Stimulated activated CD8-positive, alpha-beta memory T cell treated with anti-CD3 and anti-CD28 coated beads, Interleukin-7, amount 100 ng/mL, for 48 hours (primary cell): ENCODE data around the gene RIC1.
"Not testable (repeated sequence)": the region's sequence is repeated elsewhere in the genome, so short reads cannot be mapped to it uniquely, and the experiment has no call there.

ENCODE experiments used
- DNase-seq, 2 donors: peaks; one replicate each; pipeline ENCODE4 v3.0.0-alpha.2; 2020; ENCODE audit warnings: low read depth in 1 of 2; ENCODE audit errors: extremely low read depth in 1 of 2

RIC1 gene

DNA sequence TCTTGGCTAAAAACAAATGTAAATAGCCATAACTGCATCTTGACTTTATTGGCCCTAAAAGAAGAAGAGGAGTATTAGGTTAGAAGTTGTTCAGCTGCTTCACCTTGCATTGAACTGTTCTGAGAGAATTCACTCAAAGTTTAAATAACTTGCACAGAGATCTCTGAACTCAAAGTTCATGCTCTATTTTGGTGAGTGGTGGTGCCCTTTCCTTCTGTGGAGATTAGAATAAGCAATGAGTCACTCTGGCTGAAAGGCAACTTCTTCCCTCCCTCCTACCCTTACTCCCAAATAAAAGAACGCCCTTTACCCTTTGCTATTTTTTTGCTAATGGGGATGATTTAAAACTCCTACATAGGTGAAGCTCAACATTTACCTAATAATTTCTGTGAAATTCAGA is 155.1 kb downstream of the RIC1 start:
- no peak for DNase-seq

DNA sequence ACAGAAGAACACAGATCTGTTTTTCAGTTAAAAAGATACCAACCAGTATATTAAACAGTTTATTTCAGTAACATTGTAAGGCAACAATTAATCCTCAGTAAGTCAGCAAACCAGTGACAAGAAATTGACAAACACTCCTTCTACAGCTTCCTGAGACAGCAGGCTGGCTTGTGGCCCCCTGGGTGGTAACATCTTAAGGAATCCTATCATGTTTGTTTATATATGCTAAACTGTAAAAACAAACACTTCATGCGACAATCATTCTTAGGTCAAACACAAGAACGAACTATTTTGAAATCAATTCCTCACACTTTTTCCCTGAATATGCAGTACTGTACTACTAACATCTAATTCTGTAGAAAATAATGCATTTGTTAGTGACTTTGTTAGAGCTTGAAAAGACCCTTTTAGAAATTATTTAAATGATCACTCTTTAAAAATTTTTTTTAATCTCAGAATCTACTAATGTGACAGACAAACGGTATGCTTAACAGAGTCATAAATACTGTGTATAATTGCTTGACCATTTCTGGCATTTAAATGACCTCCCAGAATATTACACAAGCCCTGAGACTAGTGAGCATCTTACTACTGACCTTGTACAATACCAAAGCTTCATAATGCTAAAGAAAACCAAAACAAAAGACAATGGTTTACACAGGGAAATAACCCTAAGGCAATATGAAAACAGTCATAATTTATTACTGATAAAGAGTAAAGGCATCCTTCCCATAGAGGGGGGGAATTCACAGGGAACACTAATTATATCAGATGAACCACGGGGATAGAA is 155.8 kb downstream of the RIC1 start:
- DNase-seq: no peak

DNA sequence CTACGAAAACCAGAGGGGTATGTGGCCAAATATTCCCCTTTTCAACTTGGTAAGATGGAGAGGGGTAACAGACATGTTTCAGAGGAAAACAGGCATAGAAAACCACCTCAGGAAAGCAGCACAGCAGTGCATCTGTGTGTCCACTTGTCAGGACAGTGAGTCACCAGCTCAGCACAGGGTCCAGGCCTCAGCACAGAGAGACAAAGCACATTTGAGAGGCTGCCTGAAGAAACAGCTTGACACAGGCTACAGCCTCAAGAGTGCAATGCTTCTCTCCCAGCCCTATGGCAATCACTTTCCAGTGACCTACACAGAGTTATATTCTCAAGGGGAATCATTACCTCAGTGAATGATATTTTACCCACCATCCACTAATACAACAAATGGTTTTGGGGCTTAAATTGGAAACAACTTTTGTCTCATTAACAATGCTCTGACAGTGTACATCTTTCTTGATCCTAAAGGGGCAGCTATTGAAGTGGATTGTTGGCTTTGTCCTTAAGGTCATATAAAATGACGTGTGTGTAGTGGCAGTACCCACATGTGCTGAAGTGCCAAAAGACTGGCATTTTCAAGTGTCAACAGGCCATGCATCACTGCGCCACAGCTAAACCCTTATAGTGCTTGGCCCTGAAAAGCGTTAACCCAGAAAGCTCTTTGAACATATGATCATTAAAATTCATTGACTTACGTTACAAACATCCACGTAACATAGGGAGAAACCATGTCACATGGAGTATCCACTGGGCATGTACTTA is 157.6 kb downstream of the RIC1 start:
- DNase-seq: no peak

DNA sequence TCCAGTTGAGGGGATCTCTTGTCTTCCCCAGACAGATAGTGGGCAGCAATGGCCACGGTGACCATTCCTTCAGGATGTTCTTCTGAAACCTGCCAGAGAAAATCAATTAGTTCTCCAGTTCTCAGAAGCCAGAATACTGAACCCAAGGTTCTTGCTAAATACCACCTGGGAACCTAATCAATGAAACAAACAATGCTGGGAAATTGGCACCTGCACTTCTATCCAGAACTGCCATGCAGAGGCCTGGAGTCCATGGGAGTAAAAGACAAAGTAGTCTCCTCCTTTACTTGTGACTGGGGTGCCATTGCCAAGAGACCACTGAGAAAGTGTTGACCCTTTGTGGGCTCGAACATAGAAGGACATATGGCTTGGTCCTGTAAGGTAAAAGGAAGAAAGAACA is 158.3 kb downstream of the RIC1 start:
- no peak for DNase-seq

DNA sequence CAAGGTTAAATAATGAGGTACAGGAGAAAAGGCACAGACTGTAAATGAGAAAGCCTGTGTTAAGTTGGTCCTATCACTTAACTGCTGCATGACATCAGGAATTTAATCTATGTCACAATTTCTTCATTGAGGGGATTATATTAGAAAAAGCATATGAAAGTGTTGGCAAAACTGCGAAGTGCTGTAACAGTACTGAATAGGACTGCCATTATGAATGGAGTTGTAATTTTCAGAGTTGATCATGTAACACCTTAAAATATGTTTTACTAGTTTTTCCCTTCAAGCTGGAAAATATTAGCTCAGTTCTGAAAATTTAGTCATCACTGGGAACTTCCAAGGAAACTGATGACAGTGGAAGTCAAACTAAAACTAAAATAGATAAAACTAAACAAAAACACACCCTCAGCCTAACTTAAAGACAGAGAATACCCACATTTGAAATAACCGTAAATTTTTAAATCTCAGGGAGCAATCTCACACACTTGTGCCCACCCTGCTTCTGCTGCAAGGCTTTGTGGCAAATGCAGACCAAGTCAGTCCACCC is 158.9 kb downstream of the RIC1 start:
- DNase-seq: no peak

DNA sequence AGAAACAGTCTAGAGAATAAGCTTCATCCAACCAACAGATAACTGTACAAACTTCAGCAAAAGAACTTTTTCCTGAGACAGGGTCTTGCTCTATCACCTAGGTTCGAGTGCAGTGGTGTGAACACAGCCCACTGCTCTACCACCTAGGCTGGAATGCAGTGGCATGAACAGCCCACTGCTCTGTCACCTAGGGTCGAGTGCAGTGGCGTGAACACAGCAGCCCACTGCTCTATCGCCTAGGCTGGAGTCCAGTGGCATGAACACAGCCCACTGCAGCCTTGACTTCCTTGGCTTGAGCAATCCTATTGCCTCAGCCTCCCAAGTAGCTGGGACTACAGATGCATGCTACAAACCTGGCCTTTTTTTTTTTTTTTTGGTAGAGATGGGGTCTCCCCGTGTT is 160.6 kb downstream of the RIC1 start:
- DNase-seq: no peak

DNA sequence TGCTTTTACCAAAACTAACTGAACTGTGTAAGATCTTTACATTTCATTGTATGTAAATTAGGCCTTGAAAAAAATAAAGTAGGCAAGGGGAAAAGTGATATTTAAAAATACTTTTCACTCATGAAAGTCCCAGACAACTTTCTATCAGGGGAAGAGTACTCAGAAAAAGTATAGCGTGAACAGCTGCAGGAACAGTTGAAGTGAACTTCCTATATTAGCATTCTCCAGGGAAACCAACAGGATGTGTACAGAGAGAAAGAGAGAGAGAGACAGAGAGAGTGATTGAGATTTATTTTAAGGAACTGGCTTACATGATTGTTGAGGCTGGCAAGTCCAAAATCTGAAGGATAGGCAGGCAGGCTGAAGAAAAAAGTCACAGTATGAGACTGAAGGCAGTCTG is 162.0 kb downstream of the RIC1 start:
- DNase-seq: no peak

DNA sequence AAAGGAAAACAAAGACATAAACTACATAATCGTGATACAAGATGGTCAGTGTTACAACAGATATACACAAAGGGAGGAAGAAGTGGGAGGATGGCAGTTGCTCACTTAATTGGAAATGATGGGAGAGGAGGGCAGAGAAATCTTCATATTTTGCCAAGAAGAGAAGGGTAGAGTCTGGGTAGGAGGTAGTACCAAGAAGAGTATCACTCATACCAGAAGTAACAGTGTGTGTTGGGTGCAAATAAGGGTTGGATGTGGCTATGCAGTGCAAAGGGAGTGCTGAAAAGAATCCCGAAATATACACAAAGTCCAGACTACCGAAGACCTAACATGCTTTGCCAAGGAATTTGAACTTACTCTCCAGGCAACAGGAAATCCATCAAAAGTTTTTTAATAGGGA is 163.0 kb downstream of the RIC1 start:
- no peak for DNase-seq

DNA sequence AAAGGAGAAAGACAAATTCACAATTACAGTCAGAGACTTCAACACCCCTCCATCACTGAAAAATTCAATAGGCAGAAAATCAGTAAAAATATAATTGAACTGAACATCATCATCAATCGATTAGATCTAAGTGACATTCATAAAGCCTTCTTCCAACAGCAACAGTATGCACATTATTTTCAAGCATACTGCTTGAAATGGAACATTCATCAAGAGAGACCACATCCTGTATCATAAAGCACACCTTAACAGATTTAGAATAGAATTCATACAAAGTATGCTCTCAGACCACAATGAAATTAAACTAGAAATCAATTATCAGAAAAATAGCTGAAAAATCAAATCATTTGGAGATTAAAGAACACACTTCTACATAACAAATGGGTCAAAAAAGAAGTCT is 164.9 kb downstream of the RIC1 start:
- DNase-seq: no peak

DNA sequence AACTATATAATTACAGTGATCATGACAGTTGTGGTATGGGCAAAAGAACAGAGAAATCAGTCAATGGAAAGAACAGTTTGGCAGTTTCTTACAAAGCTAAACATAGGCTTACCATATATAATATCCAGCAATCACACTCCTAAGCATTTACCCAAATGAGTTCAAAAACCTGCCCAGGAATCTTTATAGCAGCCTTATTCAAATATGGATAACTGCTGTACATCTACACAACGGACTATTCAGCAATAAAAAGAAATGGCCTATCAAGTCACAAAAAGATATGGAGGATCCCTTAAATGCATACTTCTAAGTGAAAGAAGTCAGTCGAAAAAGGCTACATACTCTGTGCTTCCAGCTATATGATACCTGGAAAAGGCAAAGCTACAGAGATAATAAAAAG is 167.4 kb downstream of the RIC1 start:
- DNase-seq: no peak

DNA sequence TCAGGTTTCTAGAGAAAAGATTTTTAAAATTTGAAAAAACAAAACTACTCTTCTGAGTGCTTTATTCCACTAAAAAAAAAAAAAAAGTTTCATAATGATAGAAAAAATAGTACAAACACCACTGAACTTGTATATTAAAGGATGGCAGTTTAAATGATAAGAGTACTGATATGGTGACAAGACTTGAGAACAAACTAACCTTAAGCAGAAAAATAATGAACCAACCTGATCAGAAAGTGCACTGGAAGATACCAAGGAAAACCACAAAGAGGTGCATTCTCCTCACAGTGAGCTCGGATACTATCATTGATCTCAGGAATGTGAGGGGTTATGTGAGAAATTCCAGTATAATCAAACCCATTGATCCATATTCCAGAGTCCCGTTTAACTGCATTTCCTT is 169.7 kb downstream of the RIC1 start:
- no peak for DNase-seq

DNA sequence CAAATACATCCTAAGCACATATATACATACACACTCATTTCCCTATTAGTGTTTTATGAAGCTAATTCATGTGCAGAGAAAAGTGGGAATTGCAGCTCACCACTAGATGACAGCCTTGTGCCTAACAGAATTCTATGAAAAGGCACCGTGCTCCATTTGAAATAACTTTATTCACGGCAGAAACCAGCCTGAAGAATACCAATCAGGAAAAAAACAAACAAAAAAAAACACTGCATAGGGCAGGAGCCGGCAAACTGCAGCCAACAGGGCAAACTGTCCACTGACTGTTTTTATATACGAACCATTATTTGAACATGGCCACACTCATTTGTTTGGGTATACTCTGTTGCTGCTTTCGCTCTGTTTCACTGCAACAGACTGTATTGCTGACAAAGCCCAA is 170.4 kb downstream of the RIC1 start:
- DNase-seq: no peak

DNA sequence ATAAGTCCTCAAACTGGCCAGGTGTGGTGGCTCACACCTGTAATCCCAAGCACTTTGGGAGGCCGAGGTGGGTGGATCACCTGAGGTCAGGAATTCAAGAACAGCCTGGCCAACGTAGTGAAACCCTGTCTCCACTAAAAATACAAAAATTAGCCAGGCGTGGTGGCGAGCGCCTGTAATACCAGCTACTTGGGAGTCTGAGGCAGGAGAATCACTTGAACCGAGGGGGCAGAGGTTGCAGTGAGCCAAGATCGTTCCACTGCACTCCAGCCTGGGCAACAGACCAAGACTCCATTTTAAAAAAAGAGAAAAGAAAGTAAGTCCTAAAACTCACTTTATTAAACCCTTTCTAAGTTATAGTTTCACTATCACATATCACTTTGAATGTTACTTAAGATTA is 171.5 kb downstream of the RIC1 start:
- not testable (repeated sequence) for DNase-seq

DNA sequence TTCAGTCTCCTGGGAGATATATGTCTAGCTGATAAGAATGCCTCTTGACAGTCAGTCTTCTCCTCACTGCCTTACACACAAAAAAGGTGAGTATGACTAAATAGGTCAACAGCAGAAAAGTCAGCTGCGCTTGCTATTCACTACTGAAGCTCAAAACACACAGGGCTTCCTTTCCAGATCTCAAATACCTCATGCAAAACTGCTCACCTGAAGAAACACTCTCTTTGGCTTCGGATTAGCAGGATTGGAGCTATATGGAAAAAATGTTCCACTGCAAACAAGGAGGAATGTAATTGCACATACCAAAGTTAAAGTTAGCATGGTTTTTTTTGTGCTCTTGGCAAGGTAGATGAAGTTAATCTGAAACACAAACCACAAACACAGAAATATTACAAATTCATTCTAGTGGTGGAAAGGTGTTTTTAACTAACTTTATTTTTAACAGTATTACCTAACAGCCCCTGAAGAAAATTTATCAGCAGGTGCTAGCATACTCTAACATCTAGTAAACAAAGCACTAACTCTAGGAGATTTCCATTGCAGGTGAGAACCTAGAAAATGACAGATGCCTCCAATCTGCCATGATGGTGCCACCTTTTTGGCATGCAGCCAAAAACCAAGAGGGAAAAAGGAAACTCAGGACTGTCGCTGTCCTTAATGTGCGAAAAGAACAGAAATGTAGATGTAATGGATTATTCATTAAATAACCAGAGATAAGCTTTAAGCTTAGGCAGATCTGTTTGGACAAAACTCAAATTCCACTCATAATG is 172.2 kb downstream of the RIC1 start:
- no peak for DNase-seq

DNA sequence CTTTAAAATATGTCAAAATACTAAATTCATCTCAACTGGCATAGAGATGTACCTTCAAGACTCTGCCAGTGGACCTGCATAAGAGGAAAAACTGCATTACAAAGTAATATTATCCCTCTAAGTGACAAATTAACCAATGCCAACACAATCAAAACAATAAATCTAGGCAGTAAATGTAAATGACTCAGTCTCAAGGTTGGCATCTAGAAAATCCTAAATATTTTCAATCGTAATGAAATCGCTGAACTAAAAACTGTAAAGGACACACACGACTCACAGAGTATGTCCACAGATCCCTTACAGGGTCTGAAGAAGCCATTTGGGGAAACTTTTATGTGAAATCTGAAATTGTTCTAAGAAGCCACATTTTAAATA is 172.8 kb downstream of the RIC1 start:
- no peak for DNase-seq

DNA sequence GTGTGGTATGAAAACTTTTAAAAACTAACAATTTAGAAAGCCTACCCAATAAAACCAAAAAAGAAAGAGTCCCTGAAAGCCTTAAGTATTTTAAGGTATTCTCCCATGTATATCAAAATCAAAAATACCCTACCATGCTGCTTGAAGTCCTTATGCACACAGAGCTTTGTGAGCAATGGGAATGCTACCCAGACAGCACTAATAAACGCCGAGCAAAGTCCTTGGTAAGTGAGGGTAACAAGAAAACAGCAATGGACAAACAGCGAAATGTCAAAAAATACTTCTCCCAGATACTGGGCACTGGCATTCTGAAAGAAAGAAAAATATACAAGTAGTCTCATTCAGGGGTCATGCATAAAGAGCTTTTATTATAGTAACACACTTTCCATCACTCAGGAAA is 176.6 kb downstream of the RIC1 start:
- no peak for DNase-seq

DNA sequence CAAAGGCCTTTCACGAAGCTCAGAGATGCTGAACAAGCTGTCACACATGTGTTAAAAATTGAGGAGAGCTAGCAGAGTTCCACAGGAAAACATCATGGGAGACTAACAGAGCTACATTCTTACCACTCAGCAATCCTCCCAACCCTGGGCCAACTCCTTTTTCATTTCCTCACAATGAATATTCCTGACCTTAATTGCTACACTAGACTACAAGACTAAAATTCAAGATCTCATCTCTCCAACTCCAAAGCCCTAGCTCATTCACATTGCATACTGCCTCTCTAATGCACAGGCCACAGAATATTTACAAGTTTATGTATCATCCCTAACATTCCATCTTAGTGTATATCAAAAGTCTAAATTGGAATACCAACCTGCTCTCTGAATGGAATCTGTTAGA is 182.8 kb downstream of the RIC1 start:
- no peak for DNase-seq

DNA sequence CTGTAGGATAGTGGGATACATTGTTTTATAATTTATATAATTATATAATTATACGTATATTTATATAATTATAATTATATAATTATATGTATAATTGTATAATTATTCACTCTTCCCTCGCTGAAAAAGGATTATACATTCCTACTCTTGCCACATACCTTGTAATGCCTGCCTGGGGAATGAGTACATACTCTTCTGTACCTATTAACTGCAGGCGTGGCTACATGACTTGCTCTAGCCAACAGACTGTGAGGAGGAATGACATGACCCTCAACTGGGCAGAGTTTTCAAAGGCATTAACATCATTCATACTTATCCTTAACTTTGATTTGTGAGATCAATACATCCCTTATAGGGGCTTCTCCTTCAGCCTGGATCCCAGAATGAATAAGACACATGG is 184.9 kb downstream of the RIC1 start:
- DNase-seq: no peak

DNA sequence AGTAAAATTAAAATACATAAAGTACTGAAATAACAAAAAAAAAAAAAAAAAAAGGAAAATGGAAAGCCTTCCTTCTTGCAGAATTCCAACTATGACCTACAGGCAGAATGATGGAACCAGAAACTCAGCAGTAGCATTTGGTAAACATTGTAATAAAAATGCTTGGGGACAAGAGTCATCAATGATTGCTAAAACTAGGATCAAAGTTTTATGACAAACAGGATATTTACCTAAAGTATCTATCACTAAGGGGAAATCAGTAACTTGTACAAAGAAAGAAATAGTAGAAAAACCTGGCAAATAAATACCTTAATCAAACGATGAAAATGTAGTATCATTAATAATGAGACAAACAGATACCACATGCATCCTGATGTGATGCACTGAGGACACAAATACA is 186.6 kb downstream of the RIC1 start:
- no peak for DNase-seq

DNA sequence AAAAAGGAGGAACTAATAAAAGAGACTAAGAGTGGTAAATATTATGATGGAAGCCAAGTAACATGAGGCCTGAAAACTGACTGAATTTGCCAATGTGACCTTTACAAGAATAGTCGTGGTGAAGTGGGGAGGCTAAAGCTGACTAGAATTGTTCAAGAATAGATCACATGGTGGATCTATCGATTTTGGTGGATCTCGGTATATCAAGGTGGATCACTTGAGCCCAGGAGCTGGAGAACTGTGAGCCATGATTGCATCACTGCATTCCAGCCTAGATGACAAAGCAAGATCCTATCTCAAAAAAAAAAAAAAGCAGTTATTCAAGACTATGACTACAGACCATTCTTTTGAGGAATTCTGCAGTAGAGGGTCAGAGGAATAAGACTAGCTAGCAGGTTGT is 189.0 kb downstream of the RIC1 start:
- no peak for DNase-seq

DNA sequence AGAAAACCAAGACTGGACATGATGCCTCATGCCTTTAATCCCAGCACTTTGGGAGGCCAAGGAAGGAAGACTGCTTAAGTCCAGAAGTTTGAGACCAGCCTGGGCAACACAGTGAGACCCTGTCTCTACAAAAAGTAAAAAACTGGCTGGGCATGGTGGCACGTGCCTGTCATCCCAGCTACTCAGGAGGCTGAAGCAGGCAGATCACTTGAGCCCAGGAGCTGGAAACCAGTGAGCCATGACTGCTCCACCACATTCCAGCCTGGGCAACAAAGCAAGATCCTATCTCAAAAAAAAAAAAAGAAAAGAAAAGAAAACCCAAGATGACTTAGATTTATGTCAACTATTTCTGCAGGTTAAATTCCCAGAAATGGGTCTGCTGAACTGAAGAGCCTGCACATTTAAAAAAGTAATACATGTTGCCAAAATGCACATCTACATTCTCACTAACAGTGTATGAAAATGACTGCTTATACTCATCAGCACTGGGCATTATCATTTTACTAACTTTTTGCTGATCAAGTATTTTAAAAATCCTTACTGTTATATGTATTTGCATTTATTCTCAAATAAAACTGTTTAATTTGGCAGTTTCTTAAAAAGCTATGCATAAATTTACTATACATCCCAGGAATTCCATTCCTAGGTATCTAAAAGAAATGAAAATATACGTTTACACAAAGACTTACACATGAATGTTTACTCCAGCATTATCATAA is 189.7 kb downstream of the RIC1 start:
- DNase-seq: no peak
